ENCODE data around the gene HSPA12B.

HSPA12B gene, protein sequence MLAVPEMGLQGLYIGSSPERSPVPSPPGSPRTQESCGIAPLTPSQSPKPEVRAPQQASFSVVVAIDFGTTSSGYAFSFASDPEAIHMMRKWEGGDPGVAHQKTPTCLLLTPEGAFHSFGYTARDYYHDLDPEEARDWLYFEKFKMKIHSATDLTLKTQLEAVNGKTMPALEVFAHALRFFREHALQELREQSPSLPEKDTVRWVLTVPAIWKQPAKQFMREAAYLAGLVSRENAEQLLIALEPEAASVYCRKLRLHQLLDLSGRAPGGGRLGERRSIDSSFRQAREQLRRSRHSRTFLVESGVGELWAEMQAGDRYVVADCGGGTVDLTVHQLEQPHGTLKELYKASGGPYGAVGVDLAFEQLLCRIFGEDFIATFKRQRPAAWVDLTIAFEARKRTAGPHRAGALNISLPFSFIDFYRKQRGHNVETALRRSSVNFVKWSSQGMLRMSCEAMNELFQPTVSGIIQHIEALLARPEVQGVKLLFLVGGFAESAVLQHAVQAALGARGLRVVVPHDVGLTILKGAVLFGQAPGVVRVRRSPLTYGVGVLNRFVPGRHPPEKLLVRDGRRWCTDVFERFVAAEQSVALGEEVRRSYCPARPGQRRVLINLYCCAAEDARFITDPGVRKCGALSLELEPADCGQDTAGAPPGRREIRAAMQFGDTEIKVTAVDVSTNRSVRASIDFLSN

DNA sequence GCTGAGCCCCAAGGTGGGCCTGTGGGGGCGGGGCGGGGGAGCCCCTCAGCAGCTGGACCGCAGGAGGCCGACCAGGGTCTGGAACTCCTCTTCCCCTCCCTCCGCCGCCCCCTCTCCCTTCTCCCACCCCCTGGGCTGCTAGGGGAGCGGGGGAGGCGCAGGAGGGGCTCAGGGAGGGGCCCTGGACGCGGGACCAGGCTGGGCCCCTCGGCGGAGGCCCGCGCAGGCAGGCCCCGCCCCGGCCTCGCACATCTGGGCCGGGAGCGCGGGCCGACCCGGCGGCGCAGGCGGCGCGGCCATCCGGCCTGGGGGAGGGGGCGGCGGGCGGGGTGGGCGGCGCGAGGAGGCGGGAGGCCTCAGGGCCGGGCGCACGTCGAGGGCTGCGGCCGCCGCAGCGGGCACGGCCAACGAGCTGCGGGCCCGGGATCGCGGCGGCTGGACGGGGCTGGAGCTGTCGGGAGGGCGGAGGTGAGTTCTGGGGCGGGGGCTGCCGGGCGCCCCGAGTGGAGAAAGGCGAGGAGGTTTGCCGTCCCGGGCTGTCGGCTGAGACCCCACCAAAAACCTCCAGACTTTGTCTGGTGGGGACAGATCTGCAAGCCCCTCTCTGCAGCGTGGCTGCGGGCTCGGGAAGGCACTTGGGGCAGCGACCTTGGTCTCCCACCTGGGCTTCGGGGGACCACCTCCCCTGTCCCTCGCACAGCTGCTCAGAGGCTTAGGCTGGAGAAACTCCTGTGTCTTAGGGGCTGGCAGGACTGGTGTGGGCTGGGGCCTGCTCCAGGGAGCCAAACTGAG, at the start of gene HSPA12B:
Gene HSPA12B, plus strand, starts transcription at position 359 of the 792 bp plus-strand sequence. CDS start 5,990 bp downstream, outside the sequence.
- no peak for DNase-seq

DNA sequence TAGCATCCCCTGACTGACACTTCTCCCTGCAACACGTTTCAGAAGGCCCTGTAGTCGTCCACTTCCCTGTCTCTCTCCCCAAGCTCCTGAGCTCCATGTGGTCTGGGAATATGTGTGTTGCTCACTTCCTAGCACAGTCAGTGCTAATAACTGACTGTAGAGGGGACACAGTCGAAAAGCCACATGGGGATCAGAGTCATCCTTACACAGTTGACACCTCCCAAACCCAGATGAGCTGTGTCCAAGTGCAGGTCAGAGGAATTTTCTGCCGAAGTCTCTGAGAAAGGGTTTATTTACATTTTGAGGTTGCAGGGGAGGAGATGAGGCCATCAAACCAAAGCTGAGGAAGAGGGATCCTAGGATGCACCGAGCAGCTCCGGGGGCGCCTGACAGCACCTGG, 47.1 kb upstream of the HSPA12B start:
- no peak for DNase-seq

DNA sequence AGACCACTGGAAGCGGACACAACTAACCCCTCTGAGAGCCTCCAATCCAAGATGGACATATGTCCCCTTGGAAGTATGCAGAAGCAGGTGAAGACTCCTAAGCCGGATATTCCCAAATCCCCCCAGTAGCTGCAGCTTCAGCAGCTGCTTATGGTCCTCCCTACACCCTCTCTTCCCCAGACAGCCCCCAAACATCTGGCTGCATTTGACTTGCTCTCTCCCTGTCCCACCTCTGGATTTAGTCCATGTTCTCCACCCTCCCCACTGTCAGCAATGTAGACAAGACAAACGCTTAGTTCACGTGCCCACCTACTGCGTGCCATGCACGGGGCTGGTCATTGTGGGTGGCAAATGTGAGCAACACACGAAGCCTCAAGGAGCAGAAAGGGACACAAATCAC, 46.1 kb upstream of the HSPA12B start:
- no peak for DNase-seq

DNA sequence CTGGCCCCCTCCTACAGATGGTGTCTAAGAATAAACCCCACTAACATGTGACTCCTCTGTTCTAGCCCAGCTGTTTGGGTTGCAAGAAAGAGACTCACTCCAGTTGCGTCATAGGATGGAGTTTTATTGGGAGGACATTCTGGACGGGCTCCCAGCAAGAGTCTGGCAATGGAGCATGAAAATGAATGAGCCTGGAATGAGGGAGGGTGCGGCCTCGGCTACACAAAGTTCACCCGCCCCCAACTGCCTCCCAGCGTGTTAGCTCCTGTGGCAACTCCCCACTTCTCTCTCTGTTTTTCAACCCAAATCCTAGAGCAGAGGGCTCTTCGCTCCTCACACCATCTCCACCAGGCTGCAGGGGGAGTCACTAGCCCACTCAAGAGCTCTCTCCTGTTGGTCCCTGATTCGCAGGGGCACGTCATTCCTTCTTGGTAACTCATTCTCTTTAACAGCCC, 45.6 kb upstream of the HSPA12B start:
- DNase-seq = no peak

DNA sequence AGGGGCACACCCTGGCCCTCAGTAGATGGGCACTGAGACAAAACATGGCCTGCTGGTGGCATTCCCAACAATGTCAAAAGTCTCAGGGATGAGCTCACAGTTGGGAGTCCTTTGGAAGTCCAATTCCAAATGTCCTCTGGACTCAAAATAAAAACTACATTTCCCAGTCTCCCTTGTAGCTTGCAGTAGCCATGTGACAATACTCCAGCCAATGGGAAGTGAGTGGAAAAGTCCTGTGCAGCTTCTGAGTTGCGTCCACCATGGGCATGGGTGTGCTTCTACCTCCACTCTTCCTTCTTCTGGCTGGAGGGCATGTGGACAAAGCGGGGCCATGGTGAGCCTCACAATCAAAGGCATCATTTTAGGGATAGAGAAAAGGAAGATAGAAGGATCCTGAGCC, 44.8 kb upstream of the HSPA12B start:
- DNase-seq = no peak

DNA sequence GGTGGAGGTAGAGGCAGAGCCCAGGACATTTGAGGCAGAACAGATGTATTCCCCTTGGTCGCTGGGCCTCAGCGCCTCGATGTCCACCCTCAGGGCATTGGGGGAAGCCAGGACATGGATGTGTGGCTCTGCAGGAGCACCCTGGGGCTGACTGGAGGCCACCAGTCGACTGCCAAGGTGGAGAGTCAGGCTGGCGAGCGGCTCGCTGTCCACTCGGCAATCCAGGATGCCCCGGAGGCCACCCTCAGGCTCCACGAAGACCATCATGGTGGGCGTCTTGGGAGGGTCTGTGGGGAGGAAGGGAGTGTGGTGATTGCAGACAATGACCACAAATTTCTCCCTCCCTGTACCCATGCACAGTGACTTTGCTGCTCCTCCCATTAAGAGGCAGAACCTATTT, 42.5 kb upstream of the HSPA12B start:
- DNase-seq = no peak

DNA sequence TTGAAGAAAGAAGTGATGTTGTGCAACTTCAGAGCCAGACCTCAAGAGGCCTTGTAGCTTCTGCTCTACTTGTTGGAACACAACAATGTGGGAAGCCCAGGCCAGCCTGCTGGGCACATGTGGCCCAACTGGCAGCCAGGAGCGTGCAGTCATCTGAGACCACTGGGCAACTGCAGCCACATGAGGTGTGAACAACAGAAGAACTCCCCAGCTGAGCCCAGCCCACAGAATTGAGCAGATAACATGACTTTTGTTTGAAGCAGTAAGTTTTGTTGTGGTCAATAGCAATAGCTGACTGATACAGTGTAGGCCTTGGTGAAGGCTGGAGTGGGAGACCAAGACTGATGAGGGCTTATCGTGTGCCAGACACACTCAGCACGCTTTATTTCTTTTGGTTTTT, 42.1 kb upstream of the HSPA12B start:
- no peak for DNase-seq

DNA sequence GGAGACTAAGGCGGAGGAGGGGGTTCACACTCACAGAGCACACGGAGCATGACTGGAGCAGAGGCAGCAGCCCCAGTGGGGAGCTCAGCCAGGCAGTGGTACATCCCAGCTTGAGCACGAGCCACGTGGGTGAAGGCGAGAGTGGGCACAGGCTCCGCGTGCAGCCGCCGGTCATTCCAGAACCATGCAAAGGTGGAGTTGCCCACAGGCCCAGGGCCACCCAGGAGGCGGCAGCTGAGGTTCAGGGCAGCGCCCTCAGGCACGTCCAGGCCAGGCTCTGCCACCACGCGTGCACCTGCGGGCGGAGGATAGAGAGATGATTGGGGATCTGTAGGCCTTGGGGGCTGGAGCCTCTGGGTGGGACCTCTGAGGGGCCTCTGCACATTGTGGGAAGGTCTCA, 41.2 kb upstream of the HSPA12B start:
- DNase-seq = no peak

DNA sequence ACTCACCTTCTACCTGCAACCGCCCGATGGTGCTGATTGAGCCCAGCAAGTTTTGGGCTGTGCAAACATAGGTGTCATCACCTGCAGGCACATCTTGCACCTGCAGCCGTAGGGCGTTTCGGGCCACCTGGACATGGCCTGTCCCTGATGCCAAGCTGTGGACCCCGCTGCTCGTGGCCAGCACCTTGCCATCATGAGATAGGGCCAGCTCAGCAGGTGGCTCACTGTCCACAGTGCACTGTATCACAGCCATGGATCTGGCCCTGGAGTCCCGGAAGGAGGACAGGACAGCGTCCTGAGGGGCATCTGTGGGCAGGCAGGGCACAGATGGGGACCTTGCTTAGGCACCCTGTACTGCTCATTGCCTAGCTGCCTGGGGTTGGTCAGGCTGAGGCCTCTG, 40.6 kb upstream of the HSPA12B start:
- no peak for DNase-seq

DNA sequence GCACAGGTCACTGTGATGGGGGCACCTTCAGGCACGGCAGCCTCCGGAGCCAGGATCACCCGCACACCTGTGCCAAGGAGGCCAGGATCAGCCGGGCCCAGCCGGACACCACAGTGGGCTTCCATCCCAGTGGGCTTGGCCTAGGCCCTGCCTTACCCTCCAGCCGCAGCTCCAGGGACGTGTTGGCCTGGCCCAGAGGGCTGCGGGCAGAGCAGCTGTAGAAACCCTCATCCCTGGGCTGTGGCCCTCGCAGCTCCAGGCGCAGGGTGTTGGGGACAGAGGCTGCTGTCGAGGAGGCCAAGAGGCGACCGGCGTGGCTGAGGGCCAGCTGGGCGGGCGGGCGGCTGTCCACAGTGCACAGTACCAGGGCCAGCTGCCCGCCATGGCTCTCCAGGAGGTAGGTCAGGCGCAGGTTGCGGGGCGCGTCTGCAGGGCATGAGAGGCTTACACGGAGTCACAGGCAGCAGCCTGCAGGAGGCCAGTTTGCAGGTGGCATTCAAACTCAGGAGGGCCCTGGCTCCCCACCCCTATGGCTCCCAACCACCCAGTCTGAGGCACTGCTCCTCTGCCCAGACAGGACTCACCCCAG, 39.7 kb upstream of the HSPA12B start:
- DNase-seq = no peak

DNA sequence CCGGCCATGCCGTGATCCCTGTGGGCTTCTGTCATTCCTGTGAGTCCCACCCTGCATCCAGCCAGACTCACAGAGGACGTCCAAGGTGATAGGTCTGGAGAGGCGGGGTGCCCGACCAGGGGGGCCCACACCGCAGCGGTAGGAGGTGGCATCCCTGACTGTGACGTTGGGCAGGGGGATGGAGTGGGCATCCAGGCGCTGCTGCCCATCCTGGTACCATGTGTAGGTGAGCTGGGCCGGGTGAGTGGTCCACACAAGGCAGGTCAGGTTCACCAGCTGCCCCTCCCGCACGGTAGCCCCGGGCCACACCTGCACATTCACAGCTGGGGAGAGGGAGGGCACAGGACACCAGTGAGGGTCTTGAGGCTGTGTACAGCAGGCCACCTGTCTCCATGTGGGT, 39.1 kb upstream of the HSPA12B start:
- DNase-seq = no peak

DNA sequence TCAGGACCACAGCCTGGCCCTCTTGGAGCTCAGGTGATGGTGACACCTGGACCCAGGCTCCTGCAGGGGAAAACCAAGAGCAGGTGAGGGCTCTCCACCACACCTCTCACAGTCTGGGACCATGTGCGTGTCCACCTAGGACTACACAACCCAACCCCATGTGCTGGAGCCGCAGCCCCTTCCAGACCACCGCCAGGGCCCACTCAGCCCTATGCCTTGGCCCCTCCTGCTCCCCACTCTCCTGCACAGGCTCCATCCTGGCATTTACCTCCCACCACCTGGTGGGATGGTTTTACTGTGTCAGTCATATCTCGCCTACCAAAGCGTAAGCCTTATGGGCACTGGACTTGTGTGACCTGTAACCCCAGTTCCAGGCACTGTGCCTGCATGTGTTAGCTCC, 37.6 kb upstream of the HSPA12B start:
- DNase-seq = no peak

DNA sequence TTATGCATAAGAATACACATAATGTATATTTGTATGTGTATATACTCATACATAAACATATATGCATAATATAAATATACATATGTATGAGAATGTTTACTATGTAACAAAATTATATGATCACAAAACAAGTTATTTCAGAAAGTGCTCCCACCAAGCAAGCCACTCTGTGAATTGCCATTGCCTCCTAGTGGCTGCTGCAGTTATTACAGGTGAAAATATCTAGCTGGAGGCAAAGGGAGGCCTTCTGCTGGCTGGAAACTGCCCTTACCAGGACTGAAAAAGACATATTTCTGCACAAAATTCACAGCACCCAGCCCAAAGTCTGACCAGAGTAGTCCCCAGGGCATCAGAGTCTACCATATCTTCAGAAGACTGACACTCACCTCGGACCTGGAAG, 36.3 kb upstream of the HSPA12B start:
- no peak for DNase-seq

DNA sequence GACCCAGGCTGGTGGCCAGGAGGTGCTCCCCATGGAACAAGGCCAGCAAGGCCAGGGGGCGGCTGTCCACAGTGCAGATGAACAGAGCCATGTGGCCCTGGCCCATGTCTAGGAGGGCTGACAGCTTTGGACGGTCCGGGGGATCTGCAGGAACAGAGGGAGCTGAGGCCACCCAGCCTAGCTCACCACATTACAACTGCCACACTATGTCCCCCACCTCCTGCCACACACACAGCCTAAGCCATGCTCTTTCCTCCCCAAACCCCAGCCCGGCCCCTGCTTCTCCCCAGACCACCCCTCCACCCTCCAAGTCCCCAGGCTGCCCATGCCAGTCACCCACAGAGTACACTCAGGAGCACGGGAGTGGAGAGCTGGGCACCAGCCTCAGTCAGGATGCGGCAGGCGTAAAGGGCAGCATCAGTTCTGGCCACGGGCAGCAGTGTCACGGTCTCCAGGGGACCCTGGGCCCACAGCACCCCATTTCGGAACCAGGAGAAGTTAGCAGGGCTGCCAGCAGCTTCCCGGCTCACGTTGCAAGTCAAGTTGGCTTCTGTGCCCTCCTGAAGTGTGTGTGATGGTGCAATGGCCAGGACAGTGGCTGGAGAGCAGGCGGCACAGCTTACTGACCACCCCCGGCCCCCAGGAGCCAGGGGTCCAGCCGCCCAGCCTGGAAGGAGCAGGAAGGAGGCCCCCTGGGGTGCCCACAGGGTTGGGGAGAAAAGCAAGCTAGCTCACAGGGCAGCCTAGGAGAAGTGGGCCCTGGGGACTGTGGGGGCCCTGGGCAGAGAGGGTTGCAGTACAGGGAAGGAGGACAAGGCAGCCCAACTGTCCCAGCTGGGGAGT, 35.5 kb upstream of the HSPA12B start:
- no peak for DNase-seq

DNA sequence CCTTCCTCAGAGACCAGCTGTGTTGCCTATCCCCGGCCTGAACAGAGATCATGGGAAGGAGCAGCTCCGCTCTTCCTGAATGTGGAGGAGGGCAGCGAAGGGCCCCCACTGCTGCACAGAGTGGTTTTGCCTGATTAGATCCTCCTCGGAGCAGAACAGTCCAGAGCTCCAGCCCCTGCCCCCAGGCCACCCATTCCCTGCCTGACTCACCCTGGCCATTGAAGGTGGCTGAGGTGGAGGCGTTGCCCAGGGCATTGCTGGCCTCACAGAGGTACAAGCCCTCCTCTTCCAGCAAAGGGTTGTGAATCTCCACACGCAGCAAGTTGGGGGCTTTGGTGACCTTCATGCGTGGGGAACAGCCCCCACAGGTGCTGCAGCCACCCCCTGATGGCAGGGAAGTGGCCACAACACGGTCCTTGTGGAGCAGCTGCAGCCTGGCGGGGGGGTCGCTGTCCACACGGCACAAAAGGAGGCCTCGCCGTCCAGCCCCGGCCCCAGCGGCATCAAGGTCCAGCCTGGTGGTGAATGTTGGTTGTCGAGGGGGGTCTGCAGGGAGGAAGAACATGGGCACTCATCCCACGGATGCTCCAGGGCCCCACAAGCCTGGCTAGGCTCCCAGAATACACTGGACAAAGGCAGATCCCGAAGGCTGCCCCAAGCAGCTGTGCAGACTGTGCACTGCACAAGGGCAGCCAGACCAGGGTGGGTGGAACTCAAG, 34.7 kb upstream of the HSPA12B start:
- DNase-seq = no peak

DNA sequence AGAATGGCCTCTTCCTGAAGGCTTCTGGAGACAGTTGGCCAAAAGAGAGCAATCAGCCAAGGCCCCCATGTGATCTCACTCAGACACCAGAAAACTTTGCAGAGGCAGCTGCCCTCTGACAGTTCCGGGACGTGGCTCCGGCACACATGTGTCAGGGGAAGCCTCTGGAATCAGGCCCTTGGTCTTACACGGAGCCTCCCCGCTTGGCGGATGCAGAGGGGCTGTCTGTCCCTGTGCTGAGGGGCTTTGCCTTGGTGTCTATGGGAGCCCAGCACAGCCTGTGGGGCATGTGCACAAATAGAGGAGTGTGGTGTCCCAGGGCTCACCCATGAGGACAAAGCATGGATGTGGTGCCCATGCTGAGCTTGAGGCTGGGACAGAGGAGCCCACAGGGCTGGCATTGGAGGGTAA, 33.9 kb upstream of the HSPA12B start:
- DNase-seq = no peak

DNA sequence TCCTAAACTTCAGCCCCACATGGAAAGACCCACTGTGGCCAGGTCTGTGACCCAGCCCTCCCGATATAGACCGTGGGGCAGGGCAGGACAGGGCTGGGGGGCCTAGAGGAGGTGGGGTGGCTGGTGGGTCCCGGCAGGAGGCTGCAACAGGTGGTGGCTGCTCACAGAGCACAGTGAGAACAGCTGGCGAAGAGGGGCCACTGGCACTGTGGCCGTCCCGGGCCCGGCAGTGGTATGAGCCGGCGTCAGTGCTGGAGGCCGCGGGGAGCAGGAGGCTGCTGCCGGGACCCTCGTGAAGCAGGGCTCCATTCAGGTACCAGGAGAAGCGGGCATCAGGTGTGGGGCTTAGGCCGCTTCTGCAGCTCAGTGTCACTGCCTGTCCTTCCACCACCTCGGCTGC, 33.4 kb upstream of the HSPA12B start:
- no peak for DNase-seq

DNA sequence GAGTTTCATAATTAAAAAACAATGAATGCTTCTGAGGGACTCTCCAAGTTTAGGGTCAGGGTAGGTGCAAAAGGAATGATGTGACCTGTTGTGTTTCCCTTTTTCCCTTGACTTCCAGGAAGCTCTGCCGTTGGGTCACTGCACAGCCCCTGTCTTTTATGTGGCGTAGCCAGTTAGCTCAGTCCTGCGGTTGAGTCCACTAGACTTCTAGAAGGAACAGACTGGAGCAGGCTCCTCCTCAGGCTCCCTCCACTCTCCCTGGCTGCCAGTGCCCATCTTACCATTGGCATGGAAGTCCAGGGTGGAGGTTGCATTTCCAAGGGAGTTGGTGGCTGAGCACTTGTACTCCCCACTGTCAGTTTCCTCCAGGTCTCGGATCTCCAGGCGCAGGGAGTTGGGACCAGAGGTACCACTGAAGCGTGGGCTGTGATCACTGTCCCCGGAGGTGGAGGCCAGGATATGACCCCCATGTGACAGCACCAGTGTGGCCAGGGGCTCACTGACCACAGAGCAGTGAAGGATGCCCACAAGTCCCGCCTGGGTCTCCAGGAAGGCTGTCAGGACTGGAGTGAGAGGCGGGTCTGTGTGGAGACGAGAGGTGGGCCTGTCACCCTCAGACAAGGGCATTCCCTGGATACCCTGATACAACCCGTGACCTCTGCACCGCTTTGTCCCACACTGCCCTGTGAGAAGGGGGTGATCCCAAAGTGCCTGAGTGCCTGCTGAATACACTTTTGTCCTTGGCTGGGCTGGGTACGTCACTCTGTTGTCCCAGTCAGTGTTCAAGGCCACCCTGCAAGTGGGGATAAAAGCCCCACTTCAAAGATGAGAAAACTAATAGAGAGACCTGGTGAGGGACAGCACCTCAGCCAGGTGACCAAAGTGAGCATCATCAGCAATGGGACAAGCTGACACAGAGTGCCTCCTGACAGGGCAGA, 31.2 kb upstream of the HSPA12B start:
- DNase-seq = no peak

DNA sequence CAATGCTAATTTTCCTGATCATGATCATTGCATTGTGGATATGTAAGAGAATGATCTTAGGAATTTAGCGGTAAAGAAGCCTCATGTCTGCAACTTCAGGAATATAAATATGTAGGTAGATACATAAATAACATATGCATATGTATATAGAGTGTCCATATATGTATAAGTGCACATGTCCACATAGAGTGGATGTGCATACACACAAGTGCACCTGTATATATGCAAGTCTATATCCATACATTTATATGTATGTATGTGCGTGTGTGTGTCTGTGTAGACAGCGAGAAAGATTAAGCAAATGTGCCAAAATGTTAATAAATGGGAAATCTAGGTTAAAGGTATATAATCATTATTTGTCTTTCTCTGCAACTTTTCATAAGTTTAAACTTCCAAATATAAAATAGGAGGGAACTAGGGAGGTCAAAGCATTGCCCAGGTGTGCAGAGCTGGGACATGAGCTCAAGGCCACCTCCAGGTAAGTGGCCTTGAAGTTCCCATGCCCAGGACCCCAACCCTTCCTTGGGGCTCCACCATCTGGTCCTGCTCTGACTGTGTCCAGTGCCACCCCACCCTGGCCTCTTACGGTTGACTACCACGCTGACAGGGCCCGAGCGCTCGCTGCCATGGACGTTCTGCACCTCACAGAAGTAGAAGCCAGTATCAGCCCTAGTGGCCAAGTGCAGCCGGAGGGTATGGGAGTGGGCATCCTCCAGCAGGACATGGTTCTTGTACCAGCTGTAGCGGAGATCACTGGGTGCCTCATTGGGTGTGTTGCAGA, 29.7 kb upstream of the HSPA12B start:
- DNase-seq = no peak

DNA sequence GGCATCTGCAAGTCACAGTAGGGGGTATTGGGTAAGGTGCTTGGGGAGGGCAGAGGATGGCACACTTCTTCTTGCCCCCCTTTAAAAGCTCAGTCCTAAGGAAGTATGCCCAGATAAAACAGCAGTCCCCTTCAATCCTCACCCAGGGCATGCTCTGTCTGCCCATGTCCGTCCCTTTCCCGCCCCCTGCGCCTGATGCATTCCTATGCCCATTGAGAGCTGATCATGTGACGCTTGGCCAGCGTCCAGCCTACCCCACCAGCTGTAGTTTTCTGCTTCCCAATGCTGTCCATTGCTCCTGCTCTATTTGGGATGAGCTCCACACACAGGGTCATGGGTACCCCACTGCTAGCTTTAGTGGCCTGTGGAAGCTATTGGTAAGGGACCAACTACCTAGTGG, 28.4 kb upstream of the HSPA12B start:
- no peak for DNase-seq

Data from CD4-positive, alpha-beta T cell treated with Interleukin-4 for 4 hours (primary cell).